SH-SY5Y (cell line): ENCODE results near the gene GNAL.

Source experiments
- GATA2 ChIP-seq: IDR thresholded peaks from 2 replicates; pipeline ENCODE4 v1.6.1; 2011; ENCODE audit warnings: mild to moderate bottlenecking, low read depth, low read length
- GATA3 ChIP-seq: IDR thresholded peaks from 2 replicates; pipeline ENCODE4 v1.6.1; 2011; ENCODE audit warnings: low read depth, mild to moderate bottlenecking, low read length, moderate library complexity

GRCh38 chr18:11665146-11665545, 23.9 kb upstream of the GNAL start:
- TF ChIP-seq GATA2 (no peak), GATA3 (no peak)
